GM19035 (cell line): ENCODE results near the gene SNRNP35.
"Not testable (repeated sequence)": the region's sequence is repeated elsewhere in the genome, so short reads cannot be mapped to it uniquely, and the experiment has no call there.

Source experiments
- ATAC-seq: cut with Tn5 transposase; IDR thresholded peaks from one replicate; pipeline ENCODE4 v1.9.1; 2021; ENCODE audit not compliant: unreplicated experiment

SNRNP35 gene

DNA sequence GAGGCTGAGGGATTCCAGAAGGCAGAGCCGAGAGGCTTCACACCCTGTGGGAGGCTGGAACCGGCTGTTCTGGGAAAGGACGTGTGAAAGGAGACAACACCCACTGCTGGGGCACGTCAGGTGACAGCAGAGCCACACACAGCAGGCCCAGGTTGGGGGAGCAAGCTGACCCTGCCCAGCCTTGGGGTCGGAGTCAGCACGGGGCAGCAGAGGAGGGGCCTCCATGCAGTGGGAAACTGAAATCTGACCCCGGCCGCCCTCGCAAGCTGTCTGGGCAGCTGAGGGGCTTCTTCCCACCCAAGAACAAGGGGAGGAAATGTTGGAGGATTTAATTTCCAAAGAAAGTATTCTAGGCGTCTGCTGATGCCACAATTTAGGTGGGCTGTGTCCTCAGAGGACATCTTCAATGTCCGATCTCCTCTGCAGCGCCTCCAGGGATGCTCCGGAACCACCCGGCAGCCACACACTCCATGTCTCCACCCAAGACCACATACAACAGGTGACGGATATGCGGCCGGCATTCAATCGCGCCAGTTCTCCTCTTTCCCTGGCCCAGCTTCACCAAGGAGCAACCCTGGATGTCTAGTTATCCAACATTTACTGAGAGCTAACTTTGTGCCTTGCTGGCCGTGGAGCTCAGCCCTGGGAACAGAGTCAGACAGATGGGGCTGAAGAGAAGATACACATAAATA lies 30.7 kb downstream of the SNRNP35 start:
- no peak for ATAC-seq

DNA sequence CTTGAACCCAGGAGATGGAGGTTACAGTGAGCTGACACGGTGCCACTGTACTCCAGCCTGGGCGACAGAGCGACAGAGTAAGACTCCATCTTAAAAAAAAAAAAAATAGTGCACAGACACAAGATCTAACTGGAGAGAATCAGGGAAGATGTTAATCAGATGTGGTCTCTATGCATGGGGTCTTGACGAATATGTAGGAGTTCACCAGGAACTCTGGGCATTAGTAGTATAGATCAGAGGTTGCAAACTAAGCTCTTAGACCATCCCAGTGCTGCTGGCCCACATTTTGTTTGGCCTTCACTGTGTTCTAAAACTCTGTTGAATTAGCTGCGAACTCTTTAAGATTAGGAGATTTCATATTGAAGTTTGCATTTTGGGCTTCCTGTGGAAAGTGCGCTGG lies 31.6 kb downstream of the SNRNP35 start:
- no peak for ATAC-seq

DNA sequence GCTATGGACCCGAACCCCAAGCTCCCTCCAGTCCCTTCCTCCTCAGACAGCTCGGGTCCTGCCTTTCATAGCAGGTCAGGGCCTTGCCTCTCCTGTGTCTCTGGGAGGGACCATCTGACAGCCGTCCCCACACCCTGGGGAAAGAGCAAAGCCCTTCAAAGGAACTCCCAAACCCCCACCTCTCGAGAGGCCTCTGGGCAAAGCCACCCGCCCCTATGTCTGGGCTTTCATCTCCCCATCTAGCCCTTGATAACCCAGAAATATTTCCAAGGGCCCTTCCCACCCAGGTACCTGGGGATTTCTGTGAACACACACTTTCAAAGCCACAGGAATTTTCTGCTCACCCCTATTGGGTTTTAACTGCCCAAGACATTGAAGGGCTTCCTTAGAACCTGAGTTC lies 32.1 kb downstream of the SNRNP35 start:
- no peak for ATAC-seq

DNA sequence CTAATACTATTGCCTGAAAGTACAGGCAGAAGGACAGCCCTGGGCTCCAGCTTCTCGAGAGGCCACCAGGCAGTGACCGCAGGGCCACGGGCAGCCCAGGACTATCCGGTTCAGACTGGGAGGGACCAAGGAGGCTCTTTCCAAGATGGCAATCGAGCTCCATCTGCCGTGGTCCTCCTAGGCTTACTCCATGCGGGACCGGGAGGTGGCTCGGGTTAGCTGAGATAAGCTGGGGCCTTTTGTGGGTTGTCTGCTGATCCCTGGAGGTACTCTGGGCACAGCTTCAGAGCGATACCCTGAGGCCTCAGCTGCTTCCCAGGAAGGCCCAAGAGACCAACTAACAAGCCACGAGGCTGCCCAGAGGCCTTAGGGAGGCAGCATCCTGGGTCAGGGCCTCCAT lies 33.1 kb downstream of the SNRNP35 start:
- no peak for ATAC-seq

DNA sequence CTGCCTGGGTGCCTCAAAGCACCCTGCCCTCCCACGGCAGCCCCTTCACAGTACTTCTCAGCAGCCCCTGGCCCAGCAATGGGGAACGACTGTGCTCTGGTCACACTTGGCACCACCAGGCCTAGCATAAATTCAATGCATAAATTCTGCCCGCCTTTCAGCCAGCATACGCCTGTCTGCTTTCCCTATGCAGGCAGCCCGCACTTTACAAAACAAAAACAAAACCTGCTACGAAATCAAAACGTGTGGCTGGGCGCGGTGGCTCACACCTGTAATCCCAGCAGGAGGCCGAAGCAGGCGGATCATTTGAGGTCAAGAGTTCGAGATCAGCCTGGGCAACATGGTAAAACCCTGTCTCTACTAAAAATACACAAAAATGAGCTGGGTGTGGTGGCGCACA lies 33.5 kb downstream of the SNRNP35 start:
- no peak for ATAC-seq

DNA sequence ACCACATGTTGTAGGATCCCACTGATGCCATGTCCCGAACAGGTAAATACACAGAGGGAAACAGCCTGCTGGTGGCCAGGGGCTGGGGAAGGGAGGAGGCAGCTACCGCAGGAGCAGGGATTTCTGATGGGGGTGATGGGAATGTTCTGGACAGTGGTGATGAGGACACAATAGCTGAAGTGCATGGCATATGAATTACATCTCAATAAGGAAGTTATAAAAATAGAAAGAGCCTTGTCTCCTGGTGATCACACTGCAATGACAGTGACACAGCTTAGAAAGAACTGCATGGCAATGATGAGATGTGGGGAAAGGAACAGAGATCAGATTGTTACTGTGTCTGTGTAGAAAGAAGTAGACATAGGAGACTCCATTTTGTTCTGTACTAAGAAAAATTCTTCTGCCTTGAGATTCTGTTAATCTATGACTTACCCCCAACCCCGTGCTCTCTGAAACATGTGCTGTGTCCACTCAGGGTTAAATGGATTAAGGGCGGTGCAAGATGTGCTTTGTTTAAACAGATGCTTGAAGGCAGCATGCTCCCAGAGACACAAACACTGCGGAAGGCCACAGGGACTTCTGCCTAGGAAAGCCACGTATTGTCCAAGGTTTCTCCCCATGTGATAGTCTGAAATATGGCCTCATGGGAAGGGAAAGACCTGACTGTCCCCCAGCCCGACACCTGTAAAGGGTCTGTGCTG lies 34.5 kb downstream of the SNRNP35 start:
- not testable (repeated sequence) for ATAC-seq

DNA sequence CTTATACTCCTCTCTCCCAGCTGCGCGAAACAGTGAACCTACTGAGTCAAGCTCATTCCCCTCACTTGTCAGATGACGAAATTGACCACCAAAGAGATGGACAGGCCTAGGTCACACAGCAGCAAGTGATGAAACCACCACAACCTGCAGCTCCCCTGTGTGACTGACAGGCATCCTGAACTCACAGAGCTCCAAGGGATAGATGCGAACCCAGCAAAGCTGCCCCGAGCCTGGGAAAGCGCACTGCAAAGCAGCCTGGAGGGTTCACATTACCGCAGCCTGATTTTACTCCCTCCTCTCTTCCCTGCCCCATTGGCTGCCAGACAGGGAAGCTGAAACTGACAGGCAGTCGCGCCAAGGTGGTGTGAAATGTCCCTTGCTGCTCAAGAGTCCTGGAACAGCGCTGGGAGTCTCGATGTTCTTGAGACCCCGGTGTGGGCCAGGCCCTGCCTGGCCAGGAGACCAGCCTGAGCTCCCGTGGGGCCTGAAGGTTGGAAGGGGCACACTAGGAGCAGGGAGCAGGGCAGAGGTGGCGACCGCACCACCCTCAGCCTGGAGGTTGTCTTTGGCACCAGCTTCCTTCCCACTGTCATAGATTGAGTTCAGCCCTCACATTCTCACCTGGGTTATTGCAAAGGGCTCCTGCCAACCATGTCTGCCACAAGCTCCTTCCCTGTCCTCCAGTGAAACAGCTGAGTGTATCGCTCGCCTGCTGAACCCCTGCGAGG lies 36.3 kb downstream of the SNRNP35 start:
- ATAC-seq, result no peak

DNA sequence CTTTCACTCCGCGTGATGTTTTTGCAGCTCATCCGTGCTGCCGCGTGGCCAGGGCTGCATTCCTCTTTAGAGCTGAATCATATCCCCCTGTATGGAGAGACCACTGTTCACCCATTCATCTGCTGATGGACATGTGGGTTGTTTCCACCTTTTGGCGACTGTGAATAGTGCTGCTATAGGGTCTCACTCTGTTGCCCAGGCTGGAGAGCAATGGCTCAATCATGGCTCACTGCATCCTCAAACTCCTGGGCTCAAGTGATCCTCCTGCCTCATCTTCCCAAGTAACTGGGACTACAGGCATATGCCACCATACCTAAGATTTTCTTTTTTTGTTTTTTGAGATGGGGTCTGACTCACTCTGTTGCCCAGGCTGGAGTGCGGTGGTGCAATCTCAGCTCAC lies 39.1 kb downstream of the SNRNP35 start:
- no peak for ATAC-seq

DNA sequence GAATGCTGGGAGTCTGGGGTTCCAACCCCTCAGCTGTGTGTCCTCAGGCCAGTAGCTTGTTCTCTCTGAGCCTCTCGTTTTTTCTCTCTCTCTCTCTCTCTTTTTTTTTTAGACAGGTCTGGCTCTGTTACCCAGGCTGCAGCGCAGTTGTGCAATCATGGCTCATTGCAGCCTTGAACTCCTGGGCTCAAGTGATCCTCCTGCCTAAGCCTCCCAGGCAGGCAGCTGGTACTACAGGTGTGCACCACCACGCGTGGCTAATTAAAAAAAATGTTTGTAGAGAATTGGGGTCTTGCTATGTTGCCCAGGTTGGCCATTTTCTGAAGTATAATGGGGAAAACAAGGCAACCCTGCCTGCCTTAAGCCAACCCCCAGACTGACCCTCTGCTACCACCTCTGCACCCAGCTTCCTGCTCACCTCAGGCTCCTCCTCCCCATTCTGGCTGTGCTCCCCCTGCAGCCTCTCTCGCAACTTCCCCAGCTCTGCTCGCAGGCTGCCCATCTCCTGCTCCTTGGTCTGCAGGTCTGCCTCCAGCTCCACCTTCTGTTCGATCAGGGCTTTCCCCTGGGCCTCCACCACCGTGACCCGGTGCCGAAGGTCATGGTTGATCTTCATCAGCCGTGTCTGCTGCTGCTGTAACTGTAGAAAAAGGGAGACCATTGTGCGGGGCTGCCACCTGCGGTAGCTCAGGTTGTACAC lies 40.3 kb downstream of the SNRNP35 start:
- ATAC-seq, result no peak

DNA sequence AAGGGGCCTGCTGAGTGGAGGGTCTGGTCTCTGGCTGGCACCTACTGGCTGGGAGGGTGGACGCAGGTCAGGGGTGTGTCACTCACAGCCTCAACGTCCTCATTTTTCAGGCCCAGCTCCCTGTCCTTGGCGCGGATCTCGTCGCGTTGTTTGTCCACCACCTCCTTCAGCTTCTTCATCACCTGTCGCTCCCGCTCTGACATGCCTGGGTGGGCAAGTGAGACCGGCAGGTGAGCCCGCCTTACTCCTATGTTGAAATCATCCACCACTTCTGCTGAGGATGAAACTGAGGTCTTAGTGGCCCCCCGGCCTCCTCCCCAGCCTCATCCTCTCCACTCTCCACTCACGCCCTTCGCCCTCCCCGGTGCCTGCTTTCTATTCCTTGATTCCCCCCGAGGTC lies 41.4 kb downstream of the SNRNP35 start:
- ATAC-seq, result no peak

DNA sequence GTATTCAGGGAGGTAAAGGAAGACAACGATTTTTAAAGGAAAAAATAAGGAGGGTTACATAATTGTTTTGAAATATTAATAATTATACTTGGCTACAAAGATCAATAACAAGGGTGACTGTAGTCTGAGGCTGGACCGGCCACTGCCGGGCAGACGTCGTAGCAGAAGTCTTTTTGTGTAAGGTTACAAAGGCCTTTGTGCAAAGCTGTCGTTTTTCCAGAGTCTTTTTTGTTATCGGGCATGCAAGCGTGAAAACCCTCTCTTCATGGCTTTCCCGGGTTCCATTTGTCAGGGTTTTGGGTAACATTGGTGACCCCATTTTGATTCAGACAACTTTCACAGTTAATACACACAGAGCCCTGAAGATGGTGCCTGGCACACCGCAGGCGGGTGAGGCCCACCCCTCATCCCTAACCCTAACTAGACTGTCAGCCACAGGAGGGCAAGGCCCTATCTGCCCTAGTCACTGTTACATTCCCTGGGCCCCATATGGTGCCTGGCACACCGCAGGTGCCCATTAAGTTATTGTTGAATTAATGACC lies 44.3 kb downstream of the SNRNP35 start:
- no peak for ATAC-seq

DNA sequence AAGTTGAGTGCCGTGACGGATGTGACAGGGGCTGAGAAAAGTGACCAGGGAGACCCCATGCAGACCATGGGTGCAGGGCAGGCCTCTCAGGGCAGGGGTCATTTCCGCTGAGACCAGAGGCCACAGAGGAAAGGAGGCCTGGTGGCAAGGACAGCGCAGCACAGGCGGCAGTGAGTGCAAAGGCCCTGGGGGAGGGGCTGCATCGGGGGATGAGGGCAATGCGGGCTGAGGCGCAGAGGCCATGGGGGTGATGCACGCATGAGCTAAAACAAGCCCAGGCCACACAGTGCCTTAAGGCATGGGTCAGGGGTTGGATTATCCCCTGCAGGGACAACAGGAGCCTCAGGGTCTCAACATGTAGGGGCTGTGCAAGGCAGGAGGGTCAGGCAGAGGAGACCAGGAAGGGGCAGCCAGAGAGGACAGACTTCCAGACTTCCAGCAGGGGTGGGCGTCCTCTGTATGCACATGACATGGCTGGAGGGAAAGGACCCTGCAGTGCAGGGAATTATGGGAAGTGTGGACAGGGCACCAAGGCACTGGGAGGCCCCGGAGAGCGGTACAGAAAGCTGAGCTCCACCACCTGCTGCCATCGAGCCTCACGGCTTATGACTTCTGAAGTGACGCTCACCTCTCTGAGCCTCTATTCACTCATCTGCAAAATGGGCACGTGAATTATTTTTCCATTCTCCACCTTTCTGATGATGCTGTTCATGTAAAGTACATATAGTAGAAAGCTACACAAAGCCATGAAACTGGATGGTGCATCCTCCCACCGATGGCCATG lies 48.3 kb downstream of the SNRNP35 start:
- no peak for ATAC-seq

DNA sequence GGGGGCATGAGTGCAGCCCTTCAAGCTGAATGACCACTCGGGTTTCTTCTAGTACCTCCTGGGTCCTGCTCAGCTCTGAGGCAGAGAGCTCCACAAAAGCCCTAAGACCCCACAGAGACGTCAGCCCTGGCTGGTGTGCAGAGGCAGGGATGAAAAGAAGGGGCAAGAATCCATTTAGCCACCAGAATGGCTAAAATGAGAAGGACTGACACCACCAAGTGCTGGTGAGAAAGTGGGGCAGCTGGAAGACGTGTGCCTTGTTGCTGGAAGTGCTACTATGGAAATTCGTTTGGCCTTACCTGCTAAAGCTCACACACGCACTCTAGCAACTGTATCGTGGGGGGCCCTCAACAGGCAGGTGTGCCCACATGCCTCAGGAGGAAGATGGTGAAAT lies 48.9 kb downstream of the SNRNP35 start:
- ATAC-seq, result no peak

DNA sequence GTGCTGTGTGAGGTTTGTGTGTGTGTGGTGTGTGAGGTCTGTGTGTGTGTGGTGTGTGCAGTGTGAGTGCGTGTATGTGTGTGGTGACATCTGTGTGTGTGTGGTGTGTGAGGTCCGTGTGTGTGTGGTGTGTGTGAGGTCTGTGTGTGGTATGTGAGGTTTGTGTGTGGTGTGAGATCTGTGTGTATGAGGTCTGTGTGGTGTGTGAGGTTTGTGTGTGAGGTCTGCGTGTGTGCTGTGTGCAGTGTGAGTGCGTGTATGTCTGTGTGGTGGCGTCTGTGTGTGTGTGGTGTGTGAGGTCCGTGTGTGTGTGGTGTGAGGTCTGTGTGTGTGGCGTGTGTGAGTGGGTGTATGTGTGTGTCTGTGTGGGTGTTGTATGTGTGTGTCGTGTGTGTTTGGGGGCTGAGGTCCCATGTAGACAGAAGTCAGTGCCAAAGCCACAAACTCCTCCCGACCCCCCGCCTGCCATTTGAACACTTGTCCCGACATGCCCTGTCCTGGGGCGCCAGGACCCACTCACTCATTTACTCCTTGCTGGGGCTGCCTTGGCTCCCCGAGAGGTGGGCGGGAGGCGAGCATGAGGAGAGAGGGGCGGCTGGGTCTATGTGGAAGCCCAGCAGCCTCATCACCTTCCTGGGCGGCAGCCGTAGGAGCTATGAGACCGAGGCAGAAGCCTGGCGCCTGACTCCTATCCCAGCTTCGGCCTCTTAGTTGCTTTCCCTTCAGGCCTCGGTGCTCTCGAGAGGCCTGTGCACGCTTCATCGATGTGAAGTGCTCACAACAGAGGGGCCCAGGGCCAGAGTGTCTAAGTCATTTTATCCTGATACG lies 55.1 kb downstream of the SNRNP35 start:
- ATAC-seq, result no peak

DNA sequence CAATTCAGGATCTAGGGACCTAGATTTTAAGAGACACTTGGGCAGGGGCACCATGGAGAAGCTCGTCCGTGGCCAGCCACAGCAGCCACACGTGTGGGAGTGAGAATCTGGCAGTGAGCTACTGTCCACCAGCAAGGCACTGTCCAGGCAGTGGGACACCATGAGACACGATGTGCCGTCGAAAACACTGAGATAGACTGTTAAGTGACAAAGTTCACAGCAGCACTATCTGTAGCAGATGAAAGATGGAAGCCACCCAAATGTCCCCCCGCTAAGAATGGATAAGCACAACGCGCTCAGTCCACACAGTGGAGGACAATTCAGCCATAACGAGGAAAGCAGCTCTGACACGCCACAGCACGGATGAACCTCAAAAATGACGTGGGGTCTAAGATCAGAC lies 55.9 kb downstream of the SNRNP35 start:
- ATAC-seq, result no peak

DNA sequence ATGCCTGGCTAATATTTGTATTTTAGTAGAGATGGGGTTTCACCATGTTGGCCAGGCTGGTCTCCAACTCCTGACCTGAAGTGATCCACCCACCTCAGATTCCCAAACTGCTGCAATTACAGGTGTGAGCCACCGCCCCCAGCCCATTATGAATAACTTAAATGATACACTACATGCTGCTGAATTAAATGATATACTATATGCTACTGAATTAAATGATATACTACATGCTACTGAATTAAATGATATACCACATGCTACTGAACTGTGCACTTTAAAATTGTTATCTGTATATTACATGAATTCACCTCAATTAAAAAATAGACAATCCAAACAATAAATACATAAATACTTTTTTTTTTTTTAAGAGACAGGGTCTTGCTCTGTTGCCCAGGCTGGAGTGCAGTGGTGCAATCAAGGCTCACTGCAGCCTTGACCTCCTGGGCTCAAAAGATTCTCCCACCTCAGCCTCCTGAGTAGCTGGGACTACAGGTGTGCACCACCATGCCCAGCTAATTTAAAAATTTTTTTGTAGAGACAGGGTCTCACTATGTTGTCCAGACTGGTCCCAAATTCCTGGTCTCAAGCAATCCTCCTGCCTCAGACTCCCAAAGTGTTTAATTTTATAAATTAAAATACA lies 56.8 kb downstream of the SNRNP35 start:
- not testable (repeated sequence) for ATAC-seq

DNA sequence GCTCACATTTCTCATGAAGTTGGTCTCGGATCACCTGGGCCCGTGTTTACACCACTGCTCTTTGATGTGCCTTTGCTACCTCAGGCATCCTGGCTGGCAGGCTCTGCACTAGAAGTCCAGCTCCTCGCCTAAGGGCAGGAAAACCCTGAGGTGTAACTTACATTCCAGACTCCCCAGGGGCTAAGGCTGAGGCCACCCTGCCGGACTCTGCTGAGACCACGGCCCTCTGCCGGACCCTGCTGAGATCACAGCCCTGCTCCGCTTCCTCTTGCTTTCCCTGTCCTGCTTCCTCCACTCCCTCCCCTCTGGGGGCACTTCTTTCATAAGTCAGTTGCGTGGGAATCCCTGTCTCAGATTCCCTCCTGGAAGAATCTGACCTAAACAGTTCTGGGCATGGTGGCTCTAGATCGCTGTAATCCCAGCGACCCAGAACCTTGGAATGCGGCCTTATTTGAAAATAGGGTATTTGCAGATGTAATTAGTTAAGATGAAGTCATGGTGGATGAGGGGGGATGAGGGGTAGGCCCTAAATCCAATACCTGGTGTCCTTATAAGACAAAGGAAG lies 58.4 kb downstream of the SNRNP35 start:
- ATAC-seq, result no peak
